ENCODE results near the gene PTPRN2.

The PTPRN2 gene

DNA sequence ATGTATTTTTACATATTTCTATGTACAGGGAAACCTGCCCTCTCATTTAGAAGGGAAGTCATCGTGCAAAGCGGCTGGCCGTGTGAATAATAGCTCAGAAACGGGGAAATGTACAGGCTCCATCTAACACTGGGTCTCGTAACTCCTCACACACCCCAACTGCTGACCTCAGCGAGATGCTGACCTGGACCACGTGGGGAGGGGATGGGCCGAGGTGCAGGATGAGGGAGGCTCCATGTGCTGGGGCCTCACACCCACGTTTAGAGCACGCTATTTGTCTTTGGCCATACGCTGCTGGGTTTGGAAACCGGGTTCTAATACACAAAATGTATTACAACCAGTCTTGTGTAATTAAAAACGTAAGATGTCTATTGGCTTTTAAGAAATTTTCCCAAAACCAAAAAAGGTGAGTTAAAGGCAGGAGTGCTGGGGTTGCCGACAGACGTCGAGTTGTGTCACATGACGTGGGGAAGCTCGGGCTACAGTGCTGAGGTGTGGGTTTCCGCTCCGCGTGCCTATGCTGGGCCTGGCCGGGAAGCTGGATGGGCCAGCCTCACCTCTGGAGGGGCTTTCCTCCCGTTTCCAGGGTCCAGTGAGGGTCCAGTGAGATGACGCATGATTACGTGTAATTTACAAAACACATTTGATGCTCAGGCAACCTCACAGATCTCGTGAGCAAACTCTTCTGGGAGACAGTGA, 1035.2 kb downstream of the PTPRN2 start:
- DNase-seq (ENCODE audit: low read depth, low spot score): no peak
- TF ChIP-seq CTCF (IDR thresholded peaks at IDR 0.05; ENCODE audit: insufficient read depth, low read length, missing control alignments): no peak
- ChIA-PET CTCF (no interaction called here), POLR2A (no interaction called here)
- no peak overlapping the region for H3K4me3 ChIP-seq (ENCODE audit: low read depth, low read length)

- H3K4me3 ChIP-seq (ENCODE audit: low read depth, low read length): no peak overlapping the region
- no peak for DNase-seq (ENCODE audit: low read depth, low spot score)
- no peak for TF ChIP-seq CTCF (IDR thresholded peaks at IDR 0.05; ENCODE audit: insufficient read depth, low read length, missing control alignments)
- POLR2A ChIA-PET: no interaction called here
- CTCF ChIA-PET: no interaction called here
Measured at GRCh38 chr7:157551325-157552070, 1036.1 kb downstream of the PTPRN2 start.

DNA sequence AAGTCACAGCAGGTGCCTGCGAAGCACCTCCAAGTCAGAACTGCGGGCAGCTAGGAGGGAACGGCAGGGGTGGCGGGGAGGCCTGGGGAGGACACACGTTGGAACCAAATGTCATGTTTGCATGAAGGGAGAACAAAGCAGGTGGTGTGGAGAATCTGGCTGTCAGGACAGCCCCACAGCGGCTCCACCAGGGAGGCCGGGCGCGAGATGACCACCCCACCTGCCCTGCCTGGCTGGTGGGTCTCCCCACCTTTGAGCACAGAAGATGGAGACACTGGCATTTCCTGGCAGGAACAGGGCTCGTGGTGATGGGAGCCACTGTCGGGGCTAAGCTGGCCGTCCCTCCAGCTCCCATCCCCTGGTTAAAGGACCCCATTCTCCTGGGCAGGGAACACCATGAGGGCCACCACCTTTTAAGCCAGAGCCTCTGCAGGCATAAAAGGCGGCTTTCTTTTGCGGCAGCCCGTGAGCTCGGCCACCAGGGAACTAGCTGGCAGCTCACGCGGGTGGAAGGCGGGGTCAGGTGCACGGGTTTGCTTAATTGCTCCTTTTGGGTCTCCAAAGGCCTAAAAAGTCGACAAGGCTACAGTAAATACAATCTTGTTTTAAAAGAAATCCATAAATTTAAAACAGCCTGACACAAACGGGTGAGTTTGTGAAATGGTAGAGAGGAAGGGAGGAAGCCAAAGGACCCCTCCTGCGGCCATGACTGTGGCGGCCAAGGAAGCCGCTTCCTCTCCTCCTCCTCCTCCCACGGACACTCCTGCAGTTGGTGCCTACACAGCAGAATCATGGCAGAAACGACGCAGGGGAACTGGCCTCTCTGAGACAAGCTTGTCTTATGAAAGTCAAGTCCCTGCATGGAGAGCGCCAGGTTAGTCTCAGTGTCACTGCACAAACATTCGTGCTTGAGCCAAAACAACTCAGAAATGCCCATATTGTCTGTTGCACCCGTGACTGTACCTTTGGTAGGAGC, 1037.0 kb downstream of the PTPRN2 start:
- no peak for TF ChIP-seq CTCF (IDR thresholded peaks at IDR 0.05; ENCODE audit: insufficient read depth, low read length, missing control alignments)
- no peak for DNase-seq (ENCODE audit: low read depth, low spot score)
- no peak overlapping the region for H3K4me3 ChIP-seq (ENCODE audit: low read depth, low read length)
- POLR2A ChIA-PET: no interaction called here
- CTCF ChIA-PET: no interaction called here

DNA sequence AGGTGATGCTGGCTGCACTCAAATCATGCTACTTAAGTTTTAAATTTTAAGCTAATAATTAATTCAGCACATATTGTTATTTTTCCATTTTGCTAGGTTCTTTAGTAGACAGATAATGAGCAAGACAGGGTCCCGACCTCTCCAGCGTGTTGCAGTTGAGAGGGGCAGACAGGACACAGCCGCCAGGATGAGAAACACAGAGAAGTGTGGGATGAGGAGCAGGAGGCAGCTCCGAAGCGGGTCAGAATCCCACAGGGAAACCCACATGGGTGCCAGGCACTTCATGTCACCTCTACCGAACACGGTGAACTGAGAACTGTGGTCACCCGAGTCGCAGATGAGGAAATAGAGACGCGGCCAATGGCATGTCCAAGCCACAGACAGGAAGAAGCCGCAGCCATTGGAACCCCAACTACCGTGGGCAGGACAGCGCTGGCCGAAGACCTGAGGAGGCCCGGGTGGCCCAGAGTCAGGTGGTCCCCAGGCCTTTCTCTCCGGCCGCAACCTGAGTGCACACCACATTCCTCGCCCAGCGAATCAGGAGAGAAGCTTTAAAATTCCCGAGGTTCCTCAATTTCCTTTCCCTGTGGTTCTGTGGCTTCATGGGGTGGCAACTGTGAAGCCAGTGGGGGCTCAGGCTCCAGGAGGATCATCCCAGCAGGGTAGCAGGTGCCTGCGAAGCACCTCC, 1037.9 kb downstream of the PTPRN2 start:
- no peak overlapping the region for H3K4me3 ChIP-seq (ENCODE audit: low read depth, low read length)

DNA sequence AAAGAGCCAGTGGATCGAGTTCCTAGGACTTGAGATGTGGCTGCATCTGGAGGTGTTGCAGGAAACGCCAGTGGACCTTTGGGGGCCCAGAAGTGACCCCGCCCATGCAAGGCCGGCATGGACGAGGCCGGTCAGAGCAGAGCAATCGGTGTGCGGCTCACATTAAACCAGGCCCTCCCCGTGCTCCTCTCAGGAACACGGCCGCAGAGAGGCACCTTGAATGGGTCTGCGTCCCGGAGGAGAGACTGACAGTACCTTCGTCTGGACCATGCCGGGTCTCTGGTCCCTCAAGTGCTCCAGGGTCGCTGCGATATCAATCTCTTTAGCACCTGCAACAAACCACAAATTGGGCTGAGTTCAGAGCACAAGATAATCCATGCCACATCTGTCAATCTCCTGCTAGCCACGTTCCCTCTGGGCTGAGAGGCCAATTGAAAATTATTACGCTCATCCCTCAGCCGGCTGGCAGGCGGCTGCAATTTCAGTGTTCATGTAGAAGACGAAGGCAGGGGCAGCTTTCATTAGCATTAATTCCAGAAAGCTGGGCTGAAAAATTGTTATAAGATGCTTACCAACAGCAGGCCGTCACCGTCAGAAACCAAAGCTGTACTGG, 1038.8 kb downstream of the PTPRN2 start:
- H3K4me3 ChIP-seq (ENCODE audit: low read depth, low read length): no peak overlapping the region
- no peak for TF ChIP-seq CTCF (IDR thresholded peaks at IDR 0.05; ENCODE audit: insufficient read depth, low read length, missing control alignments)
- POLR2A ChIA-PET: no interaction called here
- CTCF ChIA-PET: no interaction called here
- no peak for DNase-seq (ENCODE audit: low read depth, low spot score)

More for the DNA sequence above, 1037.9 kb downstream of the PTPRN2 start:
- CTCF ChIA-PET: no interaction called here
- DNase-seq (ENCODE audit: low read depth, low spot score): no peak
- POLR2A ChIA-PET: no interaction called here
- no peak for TF ChIP-seq CTCF (IDR thresholded peaks at IDR 0.05; ENCODE audit: insufficient read depth, low read length, missing control alignments)

Measured in AG04449 (cell line).